Endodermal cell (in vitro differentiated cells): ENCODE measurements around the gene MAGEC2. TPM values are rescaled to one million over a fixed set of nuclear protein-coding genes. Genes with fewer than 3 reads are reported as not detected.

Source experiments
- DNase-seq: peaks from one replicate; pipeline ENCODE4 v3.0.0-alpha.2; 2017
- H3K27ac ChIP-seq: 2 replicates; pipeline ENCODE4 v1.5.1; 2013; ENCODE audit warnings: mild to moderate bottlenecking, low read depth, low read length, moderate library complexity
- H3K27me3 ChIP-seq: 2 replicates; pipeline ENCODE4 v1.6.1; 2013; ENCODE audit warnings: mild to moderate bottlenecking, low read length, moderate library complexity; ENCODE audit not compliant: insufficient read depth, control insufficient read depth, poor library complexity, severe bottlenecking
- H3K36me3 ChIP-seq: 2 replicates; pipeline ENCODE4 v1.7.0; 2013; ENCODE audit warnings: mild to moderate bottlenecking, low read length, moderate library complexity; ENCODE audit not compliant: control insufficient read depth, insufficient read depth
- H3K4me1 ChIP-seq: one replicate; pipeline ENCODE4 v1.7.0; 2013; ENCODE audit warnings: low read length; ENCODE audit not compliant: control insufficient read depth, insufficient read depth
- H3K4me3 ChIP-seq: 2 replicates; pipeline ENCODE4 v1.5.1; 2013; ENCODE audit warnings: mild to moderate bottlenecking, low read length, moderate library complexity
- H3K9ac ChIP-seq: 2 replicates; pipeline ENCODE4 v1.6.1; 2013; ENCODE audit warnings: mild to moderate bottlenecking, low read length, moderate library complexity; ENCODE audit not compliant: poor library complexity, severe bottlenecking; ENCODE audit errors: extremely low read depth
- H3K9me3 ChIP-seq: 2 replicates; pipeline ENCODE4 v1.6.1; 2013; ENCODE audit warnings: mild to moderate bottlenecking, low read length, moderate library complexity; ENCODE audit not compliant: control insufficient read depth
- H3K27ac Mint-ChIP-seq: 2 replicates; pipeline ENCODE4 v1.8.0; 2020; ENCODE audit warnings: mixed read lengths
- H3K27me3 Mint-ChIP-seq: 2 replicates; pipeline ENCODE4 v1.8.0; 2021; ENCODE audit warnings: mild to moderate bottlenecking, mixed read lengths; ENCODE audit not compliant: insufficient read depth
- H3K36me3 Mint-ChIP-seq: 2 replicates; pipeline ENCODE4 v1.8.0; 2020; ENCODE audit warnings: low read depth, mixed read lengths
- H3K4me1 Mint-ChIP-seq: 2 replicates; pipeline ENCODE4 v1.8.0; 2020; ENCODE audit warnings: mixed read lengths
- H3K4me3 Mint-ChIP-seq: 2 replicates; pipeline ENCODE4 v1.8.0; 2020; ENCODE audit warnings: mild to moderate bottlenecking, moderate library complexity, mixed read lengths
- H3K9me3 Mint-ChIP-seq: 2 replicates; pipeline ENCODE4 v1.8.0; 2020; ENCODE audit warnings: mild to moderate bottlenecking, mixed read lengths
- WGBS, 2 experiments: methylation state at CpG; one replicate each; pipeline versions ENCODE4 v1.1.5 to v1.1.7; 2013; ENCODE audit warnings: missing lambda C conversion rate in 2 of 2, mixed read lengths in 1 of 2; ENCODE audit not compliant: insufficient coverage in 1 of 2, insufficient read length in 1 of 2; 5-methylcytosine and 5-hydroxymethylcytosine counted together
- total RNA-seq, 2 donors: library from RNA; stranded (reverse); fragmentation: NEBNext Ultra II Directional in 1 of 2; extraction: Animal tissue kit (Norgen Biotek cat#: 25700) in 1 of 2; gene quantifications; 2 replicates in 1 of 2; 3 replicates in 1 of 2; pipeline ENCODE4 v1.2.1, GENCODE V29; 2021
- TF ChIP-seq, protein P1 (sequence below): fragments of 200-600 bp; sonication (generic); conservative IDR thresholded peaks from 2 replicates; pipeline ENCODE4 v1.5.0; 2021; ENCODE audit warnings: antibody characterized with exemption, mild to moderate bottlenecking

Gene MAGEC2
- total RNA-seq, 2 donors from 2014 or later = not detected

DNA sequence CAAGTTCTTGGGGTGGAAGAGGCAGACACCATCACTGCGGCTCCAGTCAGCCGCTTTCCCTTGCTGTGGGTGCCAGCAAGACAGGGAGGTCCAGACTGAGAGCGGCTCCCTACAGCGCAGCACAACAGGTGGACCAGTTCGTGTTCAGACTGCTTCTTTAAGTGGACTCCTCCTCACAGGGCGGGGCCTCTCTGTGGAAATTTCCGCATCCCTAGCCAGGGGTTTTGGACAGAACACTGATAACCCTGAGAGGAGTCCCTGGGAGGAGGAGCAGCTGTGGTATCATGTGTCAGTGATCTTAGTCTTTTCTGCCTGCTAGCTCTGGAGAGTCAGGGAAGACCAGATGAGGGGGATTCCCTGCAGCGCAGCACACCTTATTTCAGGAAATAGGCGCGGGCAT is 48.5 kb downstream of the MAGEC2 start:
- 90 to 96% methylated on average over 4 to 10 of the region's 10 CpGs for WGBS, 2 experiments
- Mint-ChIP-seq H3K27me3 (no peaks in the 10 kb centered on the region), H3K27ac (no peak overlapping the region), H3K9me3 (peaks cover 71% of the 10 kb centered on the region), H3K36me3 (no peaks in the 10 kb centered on the region), H3K4me3 (no peak overlapping the region), H3K4me1 (peaks cover 4% of the 10 kb centered on the region)
- Histone ChIP-seq H3K36me3 (no peaks in the 10 kb centered on the region), H3K27ac (no peak overlapping the region), H3K9me3 (no peaks in the 10 kb centered on the region), H3K4me1 (no peaks in the 10 kb centered on the region), H3K4me3 (no peak overlapping the region), H3K27me3 (no peaks in the 10 kb centered on the region), H3K9ac (no peak overlapping the region)
- TF ChIP-seq, protein P1, sequence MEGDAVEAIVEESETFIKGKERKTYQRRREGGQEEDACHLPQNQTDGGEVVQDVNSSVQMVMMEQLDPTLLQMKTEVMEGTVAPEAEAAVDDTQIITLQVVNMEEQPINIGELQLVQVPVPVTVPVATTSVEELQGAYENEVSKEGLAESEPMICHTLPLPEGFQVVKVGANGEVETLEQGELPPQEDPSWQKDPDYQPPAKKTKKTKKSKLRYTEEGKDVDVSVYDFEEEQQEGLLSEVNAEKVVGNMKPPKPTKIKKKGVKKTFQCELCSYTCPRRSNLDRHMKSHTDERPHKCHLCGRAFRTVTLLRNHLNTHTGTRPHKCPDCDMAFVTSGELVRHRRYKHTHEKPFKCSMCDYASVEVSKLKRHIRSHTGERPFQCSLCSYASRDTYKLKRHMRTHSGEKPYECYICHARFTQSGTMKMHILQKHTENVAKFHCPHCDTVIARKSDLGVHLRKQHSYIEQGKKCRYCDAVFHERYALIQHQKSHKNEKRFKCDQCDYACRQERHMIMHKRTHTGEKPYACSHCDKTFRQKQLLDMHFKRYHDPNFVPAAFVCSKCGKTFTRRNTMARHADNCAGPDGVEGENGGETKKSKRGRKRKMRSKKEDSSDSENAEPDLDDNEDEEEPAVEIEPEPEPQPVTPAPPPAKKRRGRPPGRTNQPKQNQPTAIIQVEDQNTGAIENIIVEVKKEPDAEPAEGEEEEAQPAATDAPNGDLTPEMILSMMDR = no peak
- peak; percentile 65 for DNase-seq
